GM23338 (cell line): ENCODE results near the gene CNOT4. TPM values are rescaled to one million over a fixed set of nuclear protein-coding genes. Genes with fewer than 3 reads are reported as not detected.

ENCODE experiments used
- ATAC-seq: fragments of 200-7000 bp; cut with Tn5 transposase; 3 replicates; pipeline ENCODE4 v1.9.1; 2020
- DNase-seq: peaks from one replicate; pipeline ENCODE4 v3.0.0-alpha.2; 2015; ENCODE audit warnings: low spot score
- H2AFZ ChIP-seq: fragments of 200-600 bp; sonication (generic); 2 replicates; pipeline ENCODE4 v1.8.0; 2016; ENCODE audit warnings: antibody characterized with exemption, mild to moderate bottlenecking, moderate library complexity
- H3F3A ChIP-seq: fragments of 200-600 bp; sonication (generic); replicated peaks from 2 replicates; pipeline ENCODE4 v1.8.0; 2017; ENCODE audit warnings: antibody characterized with exemption, mixed run types, low read depth
- H3K27ac ChIP-seq: fragments of 200-600 bp; sonication (generic); 2 replicates; pipeline ENCODE4 v1.6.1; 2016; ENCODE audit warnings: low read depth
- H3K27me3 ChIP-seq: fragments of 200-600 bp; sonication (generic); 2 replicates; pipeline ENCODE4 v1.8.0; 2016; ENCODE audit warnings: mild to moderate bottlenecking, mixed run types, moderate library complexity; ENCODE audit not compliant: insufficient read depth
- H3K36me3 ChIP-seq: fragments of 200-600 bp; sonication (generic); 2 replicates; pipeline ENCODE4 v1.8.0; 2016; ENCODE audit warnings: mild to moderate bottlenecking; ENCODE audit not compliant: insufficient read depth
- H3K4me1 ChIP-seq: fragments of 200-600 bp; sonication (generic); 2 replicates; pipeline ENCODE4 v1.8.0; 2016; ENCODE audit warnings: mild to moderate bottlenecking, moderate library complexity; ENCODE audit not compliant: insufficient read depth
- H3K4me2 ChIP-seq: fragments of 200-600 bp; sonication (generic); 2 replicates; pipeline ENCODE4 v1.7.1; 2017; ENCODE audit warnings: mixed run types
- H3K4me3 ChIP-seq: fragments of 200-600 bp; sonication (generic); 2 replicates; pipeline ENCODE4 v1.6.1; 2016; ENCODE audit warnings: mixed run types
- H3K79me2 ChIP-seq: fragments of 200-600 bp; sonication (generic); replicated peaks from 2 replicates; pipeline ENCODE4 v1.8.0; 2017; ENCODE audit warnings: mild to moderate bottlenecking; ENCODE audit not compliant: insufficient read depth
- H3K9me2 ChIP-seq: fragments of 200-600 bp; sonication (generic); 2 replicates; pipeline ENCODE4 v1.8.0; 2017; ENCODE audit not compliant: insufficient read depth
- H4K20me1 ChIP-seq: fragments of 200-600 bp; sonication (generic); replicated peaks from 2 replicates; pipeline ENCODE4 v1.8.0; 2017; ENCODE audit warnings: mild to moderate bottlenecking; ENCODE audit not compliant: insufficient read depth
- H3K27ac Mint-ChIP-seq: 2 replicates; pipeline ENCODE4 v1.8.0; 2020; ENCODE audit warnings: inconsistent platforms, mild to moderate bottlenecking, moderate library complexity, mixed read lengths
- H3K27me3 Mint-ChIP-seq: 3 replicates; pipeline ENCODE4 v1.8.0; 2022; ENCODE audit warnings: low read depth, mild to moderate bottlenecking, moderate library complexity, mixed read lengths, inconsistent platforms; ENCODE audit not compliant: insufficient read depth, poor library complexity
- H3K36me3 Mint-ChIP-seq: 3 replicates; pipeline ENCODE4 v1.8.0; 2021; ENCODE audit warnings: low read depth, mild to moderate bottlenecking, inconsistent platforms, moderate library complexity, mixed read lengths
- H3K4me1 Mint-ChIP-seq: 3 replicates; pipeline ENCODE4 v1.8.0; 2020; ENCODE audit warnings: mild to moderate bottlenecking, inconsistent platforms, mixed read lengths
- H3K4me3 Mint-ChIP-seq: 3 replicates; pipeline ENCODE4 v1.8.0; 2021; ENCODE audit warnings: moderate library complexity, mild to moderate bottlenecking, inconsistent platforms, mixed read lengths
- H3K9me3 Mint-ChIP-seq: 3 replicates; pipeline ENCODE4 v1.8.0; 2020; ENCODE audit warnings: moderate library complexity, mild to moderate bottlenecking, inconsistent platforms, mixed read lengths
- CREB1 ChIP-seq: fragments of 250-450 bp; sonication (Bioruptor Pico); IDR thresholded peaks from 2 replicates; pipeline ENCODE4 v1.5.0; 2020; ENCODE audit warnings: low read depth, mild to moderate bottlenecking, moderate library complexity
- CTCF ChIP-seq, 2 experiments: fragments of 200-600 bp in 1 of 2; sonication (generic) in 1 of 2; conservative IDR thresholded peaks; 2 replicates each; pipeline versions ENCODE4 v1.5.1 to v1.6.1; 2016 to 2017; ENCODE audit warnings: antibody characterized with exemption in 2 of 2, low read depth in 2 of 2, mild to moderate bottlenecking in 2 of 2, moderate library complexity in 1 of 2
- EZH2 ChIP-seq: fragments of 200-600 bp; sonication (generic); IDR thresholded peaks from one replicate; pipeline ENCODE4 v1.8.0; 2017; ENCODE audit warnings: antibody characterized with exemption, mild to moderate bottlenecking, low read depth; ENCODE audit not compliant: unreplicated experiment
- EZH2phosphoT487 ChIP-seq: fragments of 200-600 bp; sonication (generic); IDR thresholded peaks from one replicate; pipeline ENCODE4 v1.8.1; 2018; ENCODE audit warnings: antibody characterized with exemption; ENCODE audit not compliant: unreplicated experiment
- JUNB ChIP-seq: IDR thresholded peaks from one replicate; pipeline ENCODE4 v1.6.1; 2016; ENCODE audit warnings: antibody characterized with exemption; ENCODE audit not compliant: unreplicated experiment
- NANOG ChIP-seq: IDR thresholded peaks from 2 replicates; pipeline ENCODE4 v1.6.1; 2016; ENCODE audit warnings: antibody characterized with exemption, borderline replicate concordance
- POLR2AphosphoS5 ChIP-seq: IDR thresholded peaks from 2 replicates; pipeline ENCODE4 v1.6.1; 2016; ENCODE audit warnings: antibody characterized with exemption, low read depth
- REST ChIP-seq: IDR thresholded peaks from one replicate; pipeline ENCODE4 v1.6.1; 2018; ENCODE audit warnings: antibody characterized with exemption; ENCODE audit not compliant: unreplicated experiment
- STAT1 ChIP-seq: IDR thresholded peaks from one replicate; pipeline ENCODE4 v1.6.1; 2016; ENCODE audit warnings: antibody characterized with exemption; ENCODE audit not compliant: unreplicated experiment
- ZNF114 ChIP-seq: fragments of 250-450 bp; sonication (Bioruptor Pico); IDR thresholded peaks from 2 replicates; pipeline ENCODE4 v1.5.0; 2020; ENCODE audit warnings: mild to moderate bottlenecking, moderate library complexity
- ZNF331 ChIP-seq: fragments of 250-450 bp; sonication (Bioruptor Pico); IDR thresholded peaks from 2 replicates; pipeline ENCODE4 v1.5.0; 2020; ENCODE audit warnings: low read depth, mild to moderate bottlenecking, moderate library complexity
- polyA plus RNA-seq: library from polyadenylated mRNA; unstranded; fragments of >200 nt; fragmentation: Nextera tagmentation; extraction: Ambion mirVana; gene quantifications from 2 replicates; pipeline ENCODE4 v1.2.1, GENCODE V29; 2016
- total RNA-seq: library from RNA; depleted of rRNA; stranded (reverse); fragments of >200 nt; shearing (Covaris generic); gene quantifications from 2 replicates; pipeline ENCODE4 v1.2.3, GENCODE V29; 2014
- TF ChIP-seq, protein P1 (sequence below): IDR thresholded peaks from 2 replicates; pipeline ENCODE4 v1.6.1; 2016; ENCODE audit warnings: antibody characterized with exemption
- TF ChIP-seq, protein P2 (sequence below): fragments of 250-450 bp; sonication (Bioruptor Pico); IDR thresholded peaks from 2 replicates; pipeline ENCODE4 v1.5.0; 2020; ENCODE audit warnings: mild to moderate bottlenecking, moderate library complexity

Gene CNOT4
- total and polyA plus RNA-seq, 2 experiments from 2014 or later, result 18.9 to 26.2 TPM

DNA sequence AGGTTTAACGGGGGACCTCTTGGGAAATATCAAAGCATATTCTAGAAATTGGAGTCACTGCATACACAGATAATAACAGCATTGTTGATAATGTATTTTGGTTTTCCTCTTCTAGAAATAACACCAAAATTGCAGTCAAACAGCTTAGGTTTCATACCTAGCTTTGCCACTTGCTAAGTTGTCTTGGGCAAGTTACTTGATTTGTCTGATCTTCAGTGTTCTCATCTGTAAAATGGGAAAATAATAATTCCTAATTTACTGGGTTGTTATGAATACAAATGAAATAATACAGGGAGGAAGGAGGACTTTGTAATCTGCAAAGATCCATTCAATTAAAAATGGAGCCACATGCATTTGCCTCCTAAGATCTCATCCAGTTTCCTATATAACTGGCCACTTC is 27.6 kb upstream of the CNOT4 start:
- DNase-seq (no peak), ATAC-seq (no peak)
- Histone ChIP-seq H3K4me1 (no peaks in the 10 kb centered on the region; the same call in 1 of the 2 replicates), H3F3A (no peaks in the 10 kb centered on the region), H2AFZ (no peak overlapping the region), H3K9me2 (no peaks in the 10 kb centered on the region), H3K36me3 (no peaks in the 10 kb centered on the region), H3K27me3 (no peaks in the 10 kb centered on the region), H3K27ac (no peak overlapping the region), H3K4me2 (no peak overlapping the region), H4K20me1 (no peaks in the 10 kb centered on the region), H3K4me3 (no peak overlapping the region), H3K79me2 (no peaks in the 10 kb centered on the region)
- Mint-ChIP-seq H3K27me3 (no peaks in the 10 kb centered on the region), H3K4me1 (peaks cover 3% of the 10 kb centered on the region; the same call in 1 of the 3 replicates), H3K4me3 (no peak overlapping the region), H3K36me3 (no peaks in the 10 kb centered on the region), H3K27ac (no peak overlapping the region), H3K9me3 (no peaks in the 10 kb centered on the region)
- TF ChIP-seq ZNF331 (CRISPR knock-in tag), result no peak
- TF ChIP-seq POLR2AphosphoS5, result no peak
- TF ChIP-seq, protein P1, sequence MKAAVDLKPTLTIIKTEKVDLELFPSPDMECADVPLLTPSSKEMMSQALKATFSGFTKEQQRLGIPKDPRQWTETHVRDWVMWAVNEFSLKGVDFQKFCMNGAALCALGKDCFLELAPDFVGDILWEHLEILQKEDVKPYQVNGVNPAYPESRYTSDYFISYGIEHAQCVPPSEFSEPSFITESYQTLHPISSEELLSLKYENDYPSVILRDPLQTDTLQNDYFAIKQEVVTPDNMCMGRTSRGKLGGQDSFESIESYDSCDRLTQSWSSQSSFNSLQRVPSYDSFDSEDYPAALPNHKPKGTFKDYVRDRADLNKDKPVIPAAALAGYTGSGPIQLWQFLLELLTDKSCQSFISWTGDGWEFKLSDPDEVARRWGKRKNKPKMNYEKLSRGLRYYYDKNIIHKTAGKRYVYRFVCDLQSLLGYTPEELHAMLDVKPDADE, result no peak
- no peak for TF ChIP-seq STAT1
- no peak for TF ChIP-seq CTCF (conservative IDR thresholded peaks at IDR 0.05; ENCODE audit: low read depth in 2 of 2)
- TF ChIP-seq, protein P2, sequence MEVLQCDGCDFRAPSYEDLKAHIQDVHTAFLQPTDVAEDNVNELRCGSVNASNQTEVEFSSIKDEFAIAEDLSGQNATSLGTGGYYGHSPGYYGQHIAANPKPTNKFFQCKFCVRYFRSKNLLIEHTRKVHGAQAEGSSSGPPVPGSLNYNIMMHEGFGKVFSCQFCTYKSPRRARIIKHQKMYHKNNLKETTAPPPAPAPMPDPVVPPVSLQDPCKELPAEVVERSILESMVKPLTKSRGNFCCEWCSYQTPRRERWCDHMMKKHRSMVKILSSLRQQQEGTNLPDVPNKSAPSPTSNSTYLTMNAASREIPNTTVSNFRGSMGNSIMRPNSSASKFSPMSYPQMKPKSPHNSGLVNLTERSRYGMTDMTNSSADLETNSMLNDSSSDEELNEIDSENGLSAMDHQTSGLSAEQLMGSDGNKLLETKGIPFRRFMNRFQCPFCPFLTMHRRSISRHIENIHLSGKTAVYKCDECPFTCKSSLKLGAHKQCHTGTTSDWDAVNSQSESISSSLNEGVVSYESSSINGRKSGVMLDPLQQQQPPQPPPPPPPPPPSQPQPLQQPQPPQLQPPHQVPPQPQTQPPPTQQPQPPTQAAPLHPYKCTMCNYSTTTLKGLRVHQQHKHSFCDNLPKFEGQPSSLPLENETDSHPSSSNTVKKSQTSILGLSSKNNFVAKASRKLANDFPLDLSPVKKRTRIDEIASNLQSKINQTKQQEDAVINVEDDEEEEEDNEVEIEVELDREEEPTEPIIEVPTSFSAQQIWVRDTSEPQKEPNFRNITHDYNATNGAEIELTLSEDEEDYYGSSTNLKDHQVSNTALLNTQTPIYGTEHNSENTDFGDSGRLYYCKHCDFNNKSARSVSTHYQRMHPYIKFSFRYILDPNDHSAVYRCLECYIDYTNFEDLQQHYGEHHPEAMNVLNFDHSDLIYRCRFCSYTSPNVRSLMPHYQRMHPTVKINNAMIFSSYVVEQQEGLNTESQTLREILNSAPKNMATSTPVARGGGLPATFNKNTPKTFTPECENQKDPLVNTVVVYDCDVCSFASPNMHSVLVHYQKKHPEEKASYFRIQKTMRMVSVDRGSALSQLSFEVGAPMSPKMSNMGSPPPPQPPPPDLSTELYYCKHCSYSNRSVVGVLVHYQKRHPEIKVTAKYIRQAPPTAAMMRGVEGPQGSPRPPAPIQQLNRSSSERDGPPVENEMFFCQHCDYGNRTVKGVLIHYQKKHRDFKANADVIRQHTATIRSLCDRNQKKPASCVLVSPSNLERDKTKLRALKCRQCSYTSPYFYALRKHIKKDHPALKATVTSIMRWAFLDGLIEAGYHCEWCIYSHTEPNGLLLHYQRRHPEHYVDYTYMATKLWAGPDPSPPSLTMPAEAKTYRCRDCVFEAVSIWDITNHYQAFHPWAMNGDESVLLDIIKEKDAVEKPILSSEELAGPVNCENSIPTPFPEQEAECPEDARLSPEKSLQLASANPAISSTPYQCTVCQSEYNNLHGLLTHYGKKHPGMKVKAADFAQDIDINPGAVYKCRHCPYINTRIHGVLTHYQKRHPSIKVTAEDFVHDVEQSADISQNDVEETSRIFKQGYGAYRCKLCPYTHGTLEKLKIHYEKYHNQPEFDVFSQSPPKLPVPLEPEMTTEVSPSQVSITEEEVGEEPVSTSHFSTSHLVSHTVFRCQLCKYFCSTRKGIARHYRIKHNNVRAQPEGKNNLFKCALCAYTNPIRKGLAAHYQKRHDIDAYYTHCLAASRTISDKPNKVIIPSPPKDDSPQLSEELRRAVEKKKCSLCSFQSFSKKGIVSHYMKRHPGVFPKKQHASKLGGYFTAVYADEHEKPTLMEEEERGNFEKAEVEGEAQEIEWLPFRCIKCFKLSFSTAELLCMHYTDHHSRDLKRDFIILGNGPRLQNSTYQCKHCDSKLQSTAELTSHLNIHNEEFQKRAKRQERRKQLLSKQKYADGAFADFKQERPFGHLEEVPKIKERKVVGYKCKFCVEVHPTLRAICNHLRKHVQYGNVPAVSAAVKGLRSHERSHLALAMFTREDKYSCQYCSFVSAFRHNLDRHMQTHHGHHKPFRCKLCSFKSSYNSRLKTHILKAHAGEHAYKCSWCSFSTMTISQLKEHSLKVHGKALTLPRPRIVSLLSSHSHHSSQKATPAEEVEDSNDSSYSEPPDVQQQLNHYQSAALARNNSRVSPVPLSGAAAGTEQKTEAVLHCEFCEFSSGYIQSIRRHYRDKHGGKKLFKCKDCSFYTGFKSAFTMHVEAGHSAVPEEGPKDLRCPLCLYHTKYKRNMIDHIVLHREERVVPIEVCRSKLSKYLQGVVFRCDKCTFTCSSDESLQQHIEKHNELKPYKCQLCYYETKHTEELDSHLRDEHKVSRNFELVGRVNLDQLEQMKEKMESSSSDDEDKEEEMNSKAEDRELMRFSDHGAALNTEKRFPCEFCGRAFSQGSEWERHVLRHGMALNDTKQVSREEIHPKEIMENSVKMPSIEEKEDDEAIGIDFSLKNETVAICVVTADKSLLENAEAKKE (CRISPR knock-in tag), result no peak
- no peak for TF ChIP-seq REST
- TF ChIP-seq JUNB, result no peak
- no peak for TF ChIP-seq NANOG
- no peak for TF ChIP-seq EZH2phosphoT487
- no peak for TF ChIP-seq ZNF114 (CRISPR knock-in tag)
- TF ChIP-seq CREB1, result no peak
- no peak for TF ChIP-seq EZH2
